Gastroesophageal sphincter (tissue), 4 donors: ENCODE data around the gene RGS17. TPM values are rescaled to one million over a fixed set of nuclear protein-coding genes. Genes with fewer than 3 reads are reported as not detected.

Experiments used
- ATAC-seq: fragments of 150-250 bp; one replicate; pipeline ENCODE4 v1.9.1; 2016; ENCODE audit warnings: mild to moderate bottlenecking, moderate library complexity
- H3K27ac ChIP-seq, 4 donors: fragments of 200-600 bp; sonication (generic) in 3 of 4; 1 replicate in 3 of 4; 2 replicates in 1 of 4; pipeline ENCODE4 v1.5.1; 2016 to 2019
- H3K27me3 ChIP-seq: fragments of 200-600 bp; sonication (generic); one replicate; pipeline ENCODE4 v1.5.1; 2019
- H3K36me3 ChIP-seq, 2 donors: fragments of 200-600 bp; sonication (generic); one replicate each; pipeline ENCODE4 v1.5.1; 2019; ENCODE audit warnings: control low read depth in 1 of 2
- H3K4me1 ChIP-seq, 3 donors: fragments of 200-600 bp; sonication (generic); 1 replicate in 2 of 3; 2 replicates in 1 of 3; pipeline ENCODE4 v1.5.1; 2016 to 2019; ENCODE audit warnings: control low read depth in 2 of 3
- H3K4me3 ChIP-seq, 2 donors: fragments of 200-600 bp; sonication (generic); one replicate each; pipeline ENCODE4 v1.5.1; 2019; ENCODE audit warnings: mild to moderate bottlenecking in 1 of 2, moderate library complexity in 1 of 2
- H3K9me3 ChIP-seq, 3 donors: fragments of 200-600 bp; sonication (generic); one replicate each; pipeline ENCODE4 v1.5.1; 2017 to 2019; ENCODE audit warnings: control low read depth in 2 of 3
- EP300 ChIP-seq: sonication (generic); formaldehyde crosslinking; IDR thresholded peaks from one replicate; pipeline ENCODE4 v1.6.1; 2017; ENCODE audit warnings: antibody characterized with exemption, mild to moderate bottlenecking
- POLR2A ChIP-seq, 2 donors: fragments of 450-650 bp; IDR thresholded peaks; one replicate each; pipeline ENCODE4 v1.6.1; 2017; ENCODE audit warnings: antibody characterized with exemption in 2 of 2, mild to moderate bottlenecking in 2 of 2, moderate library complexity in 1 of 2
- POLR2AphosphoS5 ChIP-seq: sonication (generic); formaldehyde crosslinking; IDR thresholded peaks from one replicate; pipeline ENCODE4 v1.6.1; 2017; ENCODE audit warnings: antibody characterized with exemption
- WGBS, 2 donors: methylation state at CpG; one replicate each; pipeline ENCODE4 v1.1.5; 2018; ENCODE audit warnings: low coverage in 1 of 2; 5-methylcytosine and 5-hydroxymethylcytosine counted together
- total RNA-seq, 4 donors: library from RNA; depleted of rRNA; stranded (reverse); fragments of >200 nt; gene quantifications; one replicate each; pipeline ENCODE4 v1.1.0, GENCODE V29; 2016
- TF ChIP-seq, protein P1 (sequence below), 4 experiments: fragments of 200-600 bp in 2 of 4; fragments of 450-650 bp in 2 of 4; sonication (generic) in 1 of 4; IDR thresholded peaks; one replicate each; pipeline ENCODE4 v1.5.1; 2017 to 2019; ENCODE audit warnings: antibody characterized with exemption in 4 of 4, mild to moderate bottlenecking in 2 of 4, moderate library complexity in 2 of 4

The RGS17 gene
- total RNA-seq, 4 donors from 2014 or later, result 0.19 to 0.27 TPM; not detected in 2

DNA sequence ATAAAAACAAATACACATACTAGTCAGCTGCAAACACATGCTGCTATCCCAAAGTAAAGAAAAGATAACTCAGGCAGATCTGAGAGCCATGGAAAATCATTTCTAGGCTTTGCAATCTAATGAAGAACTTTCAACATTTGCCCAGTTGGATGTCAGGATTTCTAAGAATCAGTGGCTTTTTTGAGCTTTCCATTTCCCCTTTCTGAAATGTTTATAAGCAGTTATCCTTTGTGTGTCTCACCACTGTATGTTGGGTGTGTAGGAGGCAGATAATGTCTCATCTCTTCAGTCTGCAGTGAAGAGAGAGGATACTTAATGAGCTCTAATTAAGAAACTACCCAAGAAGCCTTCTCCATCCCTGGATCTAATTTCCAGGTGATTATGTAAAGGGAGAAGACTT, 43.6 kb downstream of the RGS17 start:
- ATAC-seq, result no peak
- no peaks in the 10 kb centered on the region for H3K27me3 ChIP-seq
- TF ChIP-seq, protein P1, sequence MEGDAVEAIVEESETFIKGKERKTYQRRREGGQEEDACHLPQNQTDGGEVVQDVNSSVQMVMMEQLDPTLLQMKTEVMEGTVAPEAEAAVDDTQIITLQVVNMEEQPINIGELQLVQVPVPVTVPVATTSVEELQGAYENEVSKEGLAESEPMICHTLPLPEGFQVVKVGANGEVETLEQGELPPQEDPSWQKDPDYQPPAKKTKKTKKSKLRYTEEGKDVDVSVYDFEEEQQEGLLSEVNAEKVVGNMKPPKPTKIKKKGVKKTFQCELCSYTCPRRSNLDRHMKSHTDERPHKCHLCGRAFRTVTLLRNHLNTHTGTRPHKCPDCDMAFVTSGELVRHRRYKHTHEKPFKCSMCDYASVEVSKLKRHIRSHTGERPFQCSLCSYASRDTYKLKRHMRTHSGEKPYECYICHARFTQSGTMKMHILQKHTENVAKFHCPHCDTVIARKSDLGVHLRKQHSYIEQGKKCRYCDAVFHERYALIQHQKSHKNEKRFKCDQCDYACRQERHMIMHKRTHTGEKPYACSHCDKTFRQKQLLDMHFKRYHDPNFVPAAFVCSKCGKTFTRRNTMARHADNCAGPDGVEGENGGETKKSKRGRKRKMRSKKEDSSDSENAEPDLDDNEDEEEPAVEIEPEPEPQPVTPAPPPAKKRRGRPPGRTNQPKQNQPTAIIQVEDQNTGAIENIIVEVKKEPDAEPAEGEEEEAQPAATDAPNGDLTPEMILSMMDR (IDR thresholded peaks at IDR 0.05), result no peak
- TF ChIP-seq POLR2A (IDR thresholded peaks at IDR 0.05) (no peak), EP300 (no peak), POLR2AphosphoS5 (no peak)

DNA sequence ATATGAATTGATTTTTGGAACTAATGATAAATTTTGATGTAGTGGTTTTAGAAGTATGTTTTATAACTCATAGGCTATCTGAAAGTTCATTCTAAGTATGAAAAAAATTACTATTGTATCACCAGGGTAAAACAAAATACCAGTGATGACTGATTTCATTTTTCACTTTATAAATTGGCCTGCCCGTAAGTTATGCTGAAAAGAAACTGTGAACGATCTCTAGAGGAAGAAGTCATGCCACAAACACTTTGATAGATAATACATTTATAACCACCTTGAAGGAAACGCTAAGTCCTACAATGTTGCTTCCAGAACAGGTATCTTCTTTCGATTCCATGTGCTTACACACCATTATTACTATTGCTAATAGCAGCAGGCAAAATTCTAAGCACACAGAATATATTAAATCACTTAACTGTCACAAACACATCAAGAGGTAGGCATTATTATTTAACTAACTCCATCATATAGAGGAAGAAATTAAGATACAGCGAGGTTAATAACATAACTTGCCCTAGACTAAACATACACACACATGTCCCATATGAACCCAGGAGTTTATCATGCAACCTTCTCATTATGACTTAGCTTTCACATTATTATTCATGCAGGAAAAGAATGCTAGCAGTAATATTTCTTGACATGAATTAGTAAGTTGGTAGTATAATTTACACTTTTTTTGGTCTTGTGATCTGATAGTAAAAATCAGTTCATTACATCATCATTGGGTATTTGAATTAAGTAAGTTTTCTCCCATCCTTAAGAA, 44.7 kb downstream of the RGS17 start:
- Histone ChIP-seq H3K4me1 (no peaks in the 10 kb centered on the region), H3K27me3 (no peaks in the 10 kb centered on the region), H3K27ac (no peak overlapping the region), H3K36me3 (no peaks in the 10 kb centered on the region), H3K4me3 (no peak overlapping the region), H3K9me3 (no peaks in the 10 kb centered on the region)
- no peak for TF ChIP-seq POLR2AphosphoS5
- TF ChIP-seq, protein P1 (IDR thresholded peaks at IDR 0.05), result no peak
- no peak for TF ChIP-seq POLR2A (IDR thresholded peaks at IDR 0.05)
- no peak for TF ChIP-seq EP300
- 87 to 88% methylated on average over 5 of the region's 5 CpGs for WGBS, 2 donors
- no peak for ATAC-seq

More for the DNA sequence above, 43.6 kb downstream of the RGS17 start:
- no peak overlapping the region for H3K4me3 ChIP-seq
- no peaks in the 10 kb centered on the region for H3K36me3 ChIP-seq
- no peaks in the 10 kb centered on the region for H3K9me3 ChIP-seq
- no peaks in the 10 kb centered on the region for H3K4me1 ChIP-seq
- no peak overlapping the region for H3K27ac ChIP-seq

DNA sequence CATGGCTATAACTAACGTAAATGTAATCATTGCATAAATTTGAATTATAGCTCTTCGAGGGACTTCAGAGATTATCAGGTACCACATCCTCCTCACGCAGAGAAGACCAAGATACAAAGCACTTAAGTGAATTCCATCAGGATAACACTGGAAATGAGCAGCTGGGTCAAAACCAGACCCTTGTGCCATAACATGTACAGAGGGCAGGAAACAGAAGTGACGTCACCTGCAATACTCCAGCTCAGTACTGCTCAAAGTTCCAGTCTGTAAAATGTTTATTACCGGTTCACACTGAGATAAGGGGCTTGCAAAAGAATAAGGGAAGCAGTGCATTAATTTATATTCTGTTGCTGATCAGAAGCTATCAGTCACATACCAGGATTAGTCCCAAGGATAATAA, 45.8 kb downstream of the RGS17 start:
- H3K27me3 ChIP-seq, result no peaks in the 10 kb centered on the region
- TF ChIP-seq EP300 (no peak), POLR2AphosphoS5 (no peak), POLR2A (IDR thresholded peaks at IDR 0.05) (no peak)
- TF ChIP-seq, protein P1 (IDR thresholded peaks at IDR 0.05), result no peak
- H3K36me3 ChIP-seq, result no peaks in the 10 kb centered on the region
- H3K4me1 ChIP-seq, result no peaks in the 10 kb centered on the region
- no peak overlapping the region for H3K27ac ChIP-seq
- no peak for ATAC-seq
- H3K4me3 ChIP-seq, result no peak overlapping the region
- 77 to 89% methylated on average over 4 to 5 of the region's 5 CpGs for WGBS, 2 donors
- no peaks in the 10 kb centered on the region for H3K9me3 ChIP-seq

DNA sequence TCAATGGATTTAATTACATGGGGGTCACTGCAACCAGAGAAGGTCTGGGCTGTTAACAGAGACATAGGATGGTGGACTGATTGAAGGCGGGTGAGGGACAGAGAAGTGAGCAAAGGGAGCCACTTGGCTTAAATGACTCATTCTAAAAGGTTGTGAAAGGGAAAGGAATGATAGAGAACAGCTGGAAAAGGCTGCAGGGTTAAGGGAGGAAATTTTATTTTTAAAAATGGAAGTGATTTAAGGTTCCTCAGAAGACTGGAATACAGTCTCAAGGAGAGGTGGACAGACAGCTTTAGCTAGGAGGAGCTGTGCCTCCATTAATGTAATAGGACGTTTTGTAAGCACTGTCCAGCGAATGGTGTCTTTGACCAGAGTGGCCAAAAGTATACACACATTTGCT, 46.7 kb downstream of the RGS17 start:
- H3K4me1 ChIP-seq, result no peaks in the 10 kb centered on the region
- no peak overlapping the region for H3K27ac ChIP-seq
- 63 to 75% methylated on average over 3 of the region's 3 CpGs for WGBS, 2 donors
- no peaks in the 10 kb centered on the region for H3K9me3 ChIP-seq
- TF ChIP-seq POLR2AphosphoS5 (no peak), EP300 (no peak), POLR2A (IDR thresholded peaks at IDR 0.05) (no peak)
- TF ChIP-seq, protein P1 (IDR thresholded peaks at IDR 0.05), result no peak
- H3K4me3 ChIP-seq, result no peak overlapping the region
- no peaks in the 10 kb centered on the region for H3K36me3 ChIP-seq
- ATAC-seq, result no peak
- no peaks in the 10 kb centered on the region for H3K27me3 ChIP-seq

DNA sequence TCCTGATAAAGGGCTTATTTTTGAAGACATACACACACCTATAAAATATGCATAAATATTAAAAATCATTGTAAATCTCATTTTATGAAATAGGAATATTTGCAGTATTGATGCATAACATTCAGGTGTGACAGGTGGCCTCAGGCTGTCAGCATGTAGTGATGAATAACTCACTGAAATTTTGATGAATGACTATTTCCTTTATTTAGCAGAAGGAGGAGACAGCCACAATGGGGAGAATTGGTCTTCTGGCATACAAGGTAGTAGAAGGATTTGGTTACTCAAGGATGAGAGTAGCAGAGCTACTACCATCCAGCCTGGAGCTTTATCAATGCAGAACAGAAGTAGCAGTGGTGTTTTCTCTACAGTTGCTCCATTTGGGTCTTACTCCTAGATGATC, 47.2 kb downstream of the RGS17 start:
- H3K27me3 ChIP-seq, result no peaks in the 10 kb centered on the region
- TF ChIP-seq POLR2AphosphoS5 (no peak), EP300 (no peak)
- TF ChIP-seq, protein P1 (IDR thresholded peaks at IDR 0.05), result no peak
- H3K9me3 ChIP-seq, result no peaks in the 10 kb centered on the region
- no peak for ATAC-seq
- H3K4me3 ChIP-seq, result no peak overlapping the region
- H3K27ac ChIP-seq, result no peak overlapping the region
- H3K36me3 ChIP-seq, result no peaks in the 10 kb centered on the region
- H3K4me1 ChIP-seq, result no peaks in the 10 kb centered on the region
